GM10266 (cell line): ENCODE data around the gene DENND1A.

Experiments
- DNase-seq: peaks from one replicate; pipeline ENCODE4 v3.0.0; 2012; ENCODE audit errors: extremely low spot score
- CTCF ChIP-seq: IDR thresholded peaks from 2 replicates; pipeline ENCODE4 v1.5.1; 2012; ENCODE audit warnings: mild to moderate bottlenecking, low read depth; ENCODE audit not compliant: control insufficient read depth, insufficient read depth; ENCODE audit errors: missing control alignments

Gene DENND1A

GRCh38 chr9:123778232-123778902 is 151.6 kb downstream of the DENND1A start:
- DNase-seq: no peak
- no peak for TF ChIP-seq CTCF

GRCh38 chr9:123776708-123777537 is 153.0 kb downstream of the DENND1A start:
- DNase-seq: no peak
- no peak for TF ChIP-seq CTCF

GRCh38 chr9:123775289-123776284 is 154.3 kb downstream of the DENND1A start:
- no peak for TF ChIP-seq CTCF
- no peak for DNase-seq

- no peak for DNase-seq
- TF ChIP-seq CTCF: no peak
Measured at GRCh38 chr9:123773783-123774182, 156.1 kb downstream of the DENND1A start.

- DNase-seq: no peak
- TF ChIP-seq CTCF: no peak
Measured at GRCh38 chr9:123772967-123773366, 157.0 kb downstream of the DENND1A start.

GRCh38 chr9:123772374-123772773 is 157.6 kb downstream of the DENND1A start:
- no peak for TF ChIP-seq CTCF
- DNase-seq: no peak
